Measurements from ENCODE around the gene PHOSPHO2. TPM values are rescaled to one million over a fixed set of nuclear protein-coding genes. Genes with fewer than 3 reads are reported as not detected.

The PHOSPHO2 gene
- total and polyA plus RNA-seq, 11 donors, result 0.80 to 5.4 (median 3.0) TPM

DNA sequence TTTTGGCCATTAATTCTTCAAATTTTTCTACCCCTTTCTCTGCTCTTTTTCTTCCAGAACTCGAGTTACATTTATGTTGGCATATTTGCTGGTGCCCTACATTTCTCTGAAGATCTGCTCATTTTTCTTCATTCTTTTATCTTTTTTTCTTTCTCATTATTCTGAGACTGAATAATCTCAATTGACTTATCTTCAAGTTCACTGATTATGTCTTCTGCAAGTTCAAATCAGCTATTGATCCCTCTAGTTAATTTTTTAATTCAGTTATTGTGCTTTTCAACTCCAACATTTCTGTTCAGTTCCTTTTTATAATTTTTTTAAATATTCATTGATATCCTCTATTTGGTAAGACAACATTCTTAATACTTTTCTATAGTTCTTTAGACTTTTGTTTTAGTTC lies 3.3 kb upstream of the PHOSPHO2 start:
- no peak overlapping the region for H3K4me3 ChIP-seq
- no peak overlapping the region for H3K27ac ChIP-seq
- no peak for ATAC-seq
- no peak for TF ChIP-seq POLR2A (IDR thresholded peaks at IDR 0.05)
- TF ChIP-seq, protein P1, sequence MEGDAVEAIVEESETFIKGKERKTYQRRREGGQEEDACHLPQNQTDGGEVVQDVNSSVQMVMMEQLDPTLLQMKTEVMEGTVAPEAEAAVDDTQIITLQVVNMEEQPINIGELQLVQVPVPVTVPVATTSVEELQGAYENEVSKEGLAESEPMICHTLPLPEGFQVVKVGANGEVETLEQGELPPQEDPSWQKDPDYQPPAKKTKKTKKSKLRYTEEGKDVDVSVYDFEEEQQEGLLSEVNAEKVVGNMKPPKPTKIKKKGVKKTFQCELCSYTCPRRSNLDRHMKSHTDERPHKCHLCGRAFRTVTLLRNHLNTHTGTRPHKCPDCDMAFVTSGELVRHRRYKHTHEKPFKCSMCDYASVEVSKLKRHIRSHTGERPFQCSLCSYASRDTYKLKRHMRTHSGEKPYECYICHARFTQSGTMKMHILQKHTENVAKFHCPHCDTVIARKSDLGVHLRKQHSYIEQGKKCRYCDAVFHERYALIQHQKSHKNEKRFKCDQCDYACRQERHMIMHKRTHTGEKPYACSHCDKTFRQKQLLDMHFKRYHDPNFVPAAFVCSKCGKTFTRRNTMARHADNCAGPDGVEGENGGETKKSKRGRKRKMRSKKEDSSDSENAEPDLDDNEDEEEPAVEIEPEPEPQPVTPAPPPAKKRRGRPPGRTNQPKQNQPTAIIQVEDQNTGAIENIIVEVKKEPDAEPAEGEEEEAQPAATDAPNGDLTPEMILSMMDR (IDR thresholded peaks at IDR 0.05), result no peak
- no peak for DNase-seq
- intact Hi-C loops (cut with DNase I), result loop anchor here in 3 of 10 donors (5.0 to 10.0 kb wide), 3 partner anchors 46 to 106 kb away; partner anchors contain the start of genes PPIG (in 2 of the 3) and SSB (in 1 of the 3)
- peaks cover 0 to 16% (median 5%) of the 10 kb centered on the region in 12 donors for H3K4me1 ChIP-seq
- H3K36me3 ChIP-seq, result no peaks in the 10 kb centered on the region
- no peaks in the 10 kb centered on the region for H3K27me3 ChIP-seq
- H3K9me3 ChIP-seq, result peaks cover 0 to 27% (median 1%) of the 10 kb centered on the region in 12 donors
- 58 to 73% (median 67%) methylated on average over 1 of the region's 1 CpG for WGBS, 4 donors

DNA sequence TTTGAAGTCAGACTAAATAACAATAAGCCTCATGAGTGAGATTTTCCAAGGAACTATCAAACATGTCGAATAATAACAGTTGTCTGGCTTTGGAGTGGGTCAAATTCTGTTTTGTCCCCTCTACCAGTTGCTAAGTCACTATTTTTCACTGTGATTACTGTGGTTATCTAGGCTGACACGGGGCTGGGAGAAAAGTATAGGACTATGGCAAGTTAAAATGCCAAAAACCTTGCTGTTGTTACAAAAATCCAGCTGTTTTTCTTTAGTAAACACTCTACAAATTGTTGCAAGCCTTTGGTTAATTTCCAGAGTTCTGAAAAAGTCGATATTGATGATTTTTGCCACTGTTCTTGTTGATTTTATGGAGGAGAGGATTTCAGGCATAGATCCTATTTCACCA lies 1.6 kb upstream of the PHOSPHO2 start:
- DNase-seq (no peak), ATAC-seq (no peak)
- Histone ChIP-seq H3K4me1 (peaks cover 0 to 16% (median 5%) of the 10 kb centered on the region in 12 donors), H3K27me3 (no peaks in the 10 kb centered on the region), H3K4me3 (no peak overlapping the region), H3K36me3 (peaks cover 0 to 2% (median 0%) of the 10 kb centered on the region in 9 donors), H3K27ac (no peak overlapping the region), H3K9me3 (peaks cover 0 to 27% (median 1%) of the 10 kb centered on the region in 12 donors)
- intact Hi-C loops (cut with DNase I), result loop anchor here in 3 of 10 donors (5.0 to 10.0 kb wide), 3 partner anchors 45 to 108 kb away; partner anchors contain the start of genes PPIG (in 2 of the 3) and SSB (in 1 of the 3)
- TF ChIP-seq, protein P1 (IDR thresholded peaks at IDR 0.05), result no peak
- TF ChIP-seq POLR2A (IDR thresholded peaks at IDR 0.05), result no peak
- 59 to 73% (median 68%) methylated on average over 3 of the region's 3 CpGs for WGBS, 4 donors

DNA sequence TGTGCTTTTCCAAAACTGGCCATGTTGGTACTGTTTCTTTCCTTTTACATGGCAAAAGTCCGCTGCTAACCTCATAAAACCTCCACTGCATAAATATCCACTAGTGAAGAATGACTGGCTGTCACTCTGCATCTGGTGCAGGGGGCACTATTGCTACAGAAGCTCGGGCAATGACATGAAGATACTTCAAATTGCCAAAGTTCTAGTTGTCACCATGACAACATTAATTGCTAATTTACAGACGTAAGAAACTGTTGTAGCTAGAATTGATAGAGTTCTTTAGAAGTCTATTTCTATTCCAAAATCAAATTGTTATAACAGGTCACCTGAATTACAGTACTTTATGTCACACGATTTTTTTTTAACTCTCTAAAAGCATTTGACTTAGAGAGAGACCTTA lies 909 bp upstream of the PHOSPHO2 start:
- Histone ChIP-seq H3K4me1 (peaks cover 0 to 16% (median 5%) of the 10 kb centered on the region in 12 donors), H3K27ac (no peak overlapping the region), H3K27me3 (no peaks in the 10 kb centered on the region), H3K4me3 (peak overlapping the region in 5 of 12 donors; percentile 71 to 95 (median 78)), H3K36me3 (peaks cover 0 to 9% (median 0%) of the 10 kb centered on the region in 9 donors), H3K9me3 (peaks cover 0 to 27% (median 1%) of the 10 kb centered on the region in 12 donors)
- DNase-seq (no peak), ATAC-seq (no peak)
- intact Hi-C loops (cut with DNase I), result loop anchor here in 3 of 10 donors (5.0 to 10.0 kb wide), 3 partner anchors 44 to 109 kb away; partner anchors contain the start of genes PPIG (in 2 of the 3) and SSB (in 1 of the 3)
- TF ChIP-seq, protein P1 (IDR thresholded peaks at IDR 0.05), result peak in 3 of 12 donors; percentile 17 to 33 (median 27)
- TF ChIP-seq POLR2A (IDR thresholded peaks at IDR 0.05), result no peak
- WGBS, 4 donors, result 15 to 23% (median 19%) methylated on average over 4 of the region's 4 CpGs

DNA sequence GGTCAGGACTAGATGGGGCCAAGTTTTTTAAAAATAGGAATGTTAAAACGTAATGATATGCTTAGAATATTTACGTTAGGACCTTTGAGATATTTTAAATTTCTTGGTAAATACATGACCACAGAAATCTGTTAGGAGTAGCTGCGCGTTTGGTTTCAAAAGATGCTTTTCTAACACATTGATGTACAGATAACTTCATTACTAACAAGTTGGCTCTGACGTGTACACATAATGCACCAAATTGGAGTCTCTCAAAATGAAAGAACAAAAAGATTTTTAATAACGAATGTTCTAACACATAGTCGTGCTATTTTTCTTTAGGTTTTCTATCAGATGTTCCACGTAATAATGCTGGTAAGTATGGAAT lies 608 bp downstream of the PHOSPHO2 start:
- 36 to 45% (median 40%) methylated on average over 8 of the region's 8 CpGs for WGBS, 4 donors
- Histone ChIP-seq H3K27ac (peak overlapping the region in 11 of 12 donors; percentile 67 to 93 (median 83)), H3K4me3 (peak overlapping the region; percentile 57 to 96 (median 76)), H3K27me3 (no peaks in the 10 kb centered on the region), H3K36me3 (peaks cover 0 to 19% (median 0%) of the 10 kb centered on the region in 9 donors), H3K4me1 (peaks cover 0 to 16% (median 5%) of the 10 kb centered on the region in 12 donors), H3K9me3 (peaks cover 0 to 17% (median 1%) of the 10 kb centered on the region in 12 donors)
- ATAC-seq (no peak), DNase-seq (no peak)
- TF ChIP-seq POLR2A (IDR thresholded peaks at IDR 0.05), result no peak
- TF ChIP-seq, protein P1 (IDR thresholded peaks at IDR 0.05), result no peak
- intact Hi-C loops (cut with DNase I), result loop anchor here in 3 of 10 donors (5.0 to 10.0 kb wide), 3 partner anchors 42 to 110 kb away; partner anchors contain the start of genes PPIG (in 2 of the 3) and SSB (in 1 of the 3)

All from heart left ventricle (tissue), 16 donors.